Stimulated activated CD4-positive, alpha-beta T cell treated with anti-CD3 and anti-CD28 coated beads, Interleukin-4, amount 100 ng/mL, for 24 hours (primary cell): ENCODE data around the gene CXCL6.

ENCODE experiments used
- DNase-seq: peaks from one replicate; pipeline ENCODE4 v3.0.0-alpha.2; 2020

The CXCL6 gene

DNA sequence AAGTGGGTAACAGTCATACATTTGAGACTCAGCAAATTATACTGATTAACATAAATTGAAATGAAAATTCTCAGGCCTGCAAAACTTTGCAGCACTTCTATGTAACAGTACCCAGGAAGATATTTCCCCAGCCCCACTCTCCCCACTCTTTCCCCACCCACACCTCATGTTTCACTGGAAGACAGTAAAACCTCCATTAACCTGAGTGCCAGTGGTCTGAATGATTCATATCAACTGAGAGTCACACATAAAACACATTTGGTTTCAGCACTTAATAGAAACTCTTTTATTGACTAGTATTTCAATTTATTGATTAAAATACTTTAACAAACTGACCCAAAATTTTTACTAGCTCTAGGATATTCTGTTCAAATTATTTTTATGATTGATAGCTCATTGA, 6.9 kb downstream of the CXCL6 start:
- no peak for DNase-seq

DNA sequence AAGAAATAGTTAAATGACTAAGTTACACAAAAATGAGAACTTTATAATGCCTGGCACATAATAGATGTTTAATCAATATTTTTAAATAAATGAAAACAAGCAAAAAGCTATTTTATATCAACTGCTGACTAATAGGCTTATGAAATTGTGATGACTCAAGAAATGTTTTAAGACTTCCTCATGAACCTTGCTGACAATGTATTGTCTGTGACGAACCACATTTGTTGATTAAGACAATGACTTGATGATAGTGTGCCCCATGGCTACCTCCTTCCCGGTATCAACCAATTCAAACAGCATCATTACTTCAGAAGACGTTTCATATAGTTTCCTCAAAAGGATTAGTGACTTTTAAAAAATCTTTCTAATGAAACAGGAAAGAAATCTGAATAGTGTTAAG, 7.9 kb downstream of the CXCL6 start:
- DNase-seq = no peak

DNA sequence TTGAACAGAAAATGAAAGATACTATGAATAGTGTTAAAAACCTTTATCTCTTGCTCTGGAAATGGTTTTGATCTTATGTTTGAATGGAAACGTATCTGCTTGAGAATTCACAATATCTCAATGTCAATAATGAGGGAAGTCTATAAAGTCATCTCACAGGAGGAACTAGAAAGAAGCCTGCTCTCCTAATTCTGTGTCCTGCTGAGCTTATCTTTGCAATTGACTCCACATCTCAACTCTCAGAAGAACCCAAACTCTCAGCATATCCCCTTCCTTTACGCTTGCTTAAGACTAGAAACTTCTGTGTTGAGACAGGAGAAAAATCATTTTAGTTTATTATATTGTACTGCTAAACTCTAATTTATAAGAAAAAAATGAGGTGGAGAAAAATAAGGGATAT, 8.3 kb downstream of the CXCL6 start:
- no peak for DNase-seq

DNA sequence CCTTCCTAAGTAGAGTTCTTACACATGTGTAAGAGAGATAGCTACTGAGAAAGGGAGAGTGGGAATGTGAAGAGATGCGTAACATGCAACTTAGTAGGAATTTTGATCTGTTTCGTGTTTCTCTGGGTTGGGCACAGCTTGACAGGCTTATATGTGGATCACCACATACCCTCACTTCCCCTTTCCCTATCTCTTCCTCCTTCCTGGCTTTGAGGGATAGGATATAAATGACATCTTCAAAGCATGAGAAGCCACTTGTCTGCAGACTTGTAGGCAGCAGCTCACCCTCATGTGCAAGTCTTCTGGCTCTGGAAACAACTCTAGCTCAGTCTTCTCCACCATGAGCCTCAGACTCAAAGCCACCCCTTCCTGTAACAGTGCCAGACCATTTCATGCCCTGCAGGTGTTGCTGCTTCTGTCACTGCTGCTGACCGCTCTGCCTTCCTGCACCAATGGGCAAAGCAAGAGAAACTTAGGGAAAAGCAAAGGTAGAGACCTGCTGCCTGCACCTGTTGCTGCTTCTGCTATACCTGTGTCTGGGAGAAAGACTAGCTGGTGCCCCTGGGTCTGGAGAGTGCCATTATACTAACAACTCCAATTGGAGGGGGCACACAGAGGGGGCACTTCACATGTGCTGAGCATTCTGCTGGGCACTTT, 11.2 kb downstream of the CXCL6 start:
- no peak for DNase-seq

DNA sequence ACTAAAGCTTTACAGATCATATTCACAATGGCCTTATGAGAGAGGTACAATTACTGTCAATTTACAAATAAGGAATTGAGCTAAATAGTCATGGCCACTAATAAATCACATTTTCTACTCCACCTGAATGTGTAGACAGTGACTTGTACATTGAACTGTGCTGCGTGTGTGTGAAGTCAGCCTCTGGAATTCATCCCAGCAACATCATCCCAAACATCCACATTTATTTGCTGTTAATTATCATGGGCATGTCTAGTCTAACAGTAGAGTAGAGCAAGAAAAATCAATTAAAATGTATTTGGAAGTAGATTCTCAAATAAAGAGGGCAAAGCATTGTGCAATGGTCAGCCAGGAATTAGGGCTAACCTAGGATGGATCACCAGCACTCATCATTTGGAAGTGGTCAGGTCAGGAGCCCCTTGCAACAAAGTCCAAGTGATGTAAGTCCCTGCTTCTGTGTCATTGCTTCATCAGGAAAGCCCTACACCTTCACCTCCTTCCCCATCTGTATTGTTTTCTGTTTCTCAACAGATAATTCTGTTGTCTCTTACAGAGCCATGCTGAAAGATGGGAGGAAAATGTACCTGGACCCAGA, 11.8 kb downstream of the CXCL6 start:
- DNase-seq = no peak

DNA sequence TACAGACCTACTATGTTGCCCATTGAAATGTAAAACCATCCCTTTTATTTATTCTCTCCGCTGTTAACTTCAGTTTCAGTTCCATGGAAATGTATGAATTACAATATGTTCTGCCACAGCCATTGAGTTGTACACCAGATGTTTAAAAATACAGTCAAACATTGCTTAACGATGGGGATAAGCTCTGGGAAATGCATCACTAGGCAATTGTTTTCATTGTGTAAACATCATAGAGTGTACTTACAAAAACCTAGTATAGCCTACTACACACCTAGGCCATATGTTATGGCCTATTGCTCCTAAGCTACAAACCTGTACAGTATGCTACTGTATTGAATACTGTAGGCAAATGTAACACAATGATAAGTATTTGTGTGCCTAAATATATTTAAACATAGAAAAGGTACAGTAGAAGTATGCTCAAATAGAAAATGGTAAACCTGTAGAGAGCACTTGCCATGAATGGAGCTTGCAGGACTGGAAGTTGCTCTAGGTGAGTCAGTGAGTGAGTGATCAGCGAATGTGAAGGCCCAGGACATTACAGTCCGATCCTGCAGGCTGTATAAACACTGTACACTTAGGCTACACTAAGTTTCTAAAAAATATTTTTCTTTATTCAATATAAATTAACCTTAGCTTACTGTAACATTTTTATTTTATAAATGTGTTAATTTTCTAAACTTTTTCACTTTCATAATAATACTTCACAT, 13.9 kb downstream of the CXCL6 start:
- DNase-seq = no peak

DNA sequence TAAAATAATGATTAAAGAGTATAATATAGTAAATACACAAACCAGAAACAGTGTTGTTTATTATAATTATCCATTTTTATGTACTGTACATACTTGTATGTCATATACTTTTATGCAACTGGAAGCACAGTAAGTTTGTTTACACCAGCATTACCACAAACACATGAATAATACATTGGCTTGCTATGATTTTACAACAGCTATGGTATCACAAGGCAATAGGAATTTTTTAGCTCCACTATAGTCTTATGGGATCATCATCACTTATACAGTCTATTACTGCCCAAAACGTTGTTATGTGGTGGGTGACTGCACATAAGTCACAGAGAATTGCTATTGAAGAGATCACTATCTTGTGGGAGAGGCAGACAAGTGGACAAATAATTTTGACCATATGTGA, 14.8 kb downstream of the CXCL6 start:
- DNase-seq = no peak

DNA sequence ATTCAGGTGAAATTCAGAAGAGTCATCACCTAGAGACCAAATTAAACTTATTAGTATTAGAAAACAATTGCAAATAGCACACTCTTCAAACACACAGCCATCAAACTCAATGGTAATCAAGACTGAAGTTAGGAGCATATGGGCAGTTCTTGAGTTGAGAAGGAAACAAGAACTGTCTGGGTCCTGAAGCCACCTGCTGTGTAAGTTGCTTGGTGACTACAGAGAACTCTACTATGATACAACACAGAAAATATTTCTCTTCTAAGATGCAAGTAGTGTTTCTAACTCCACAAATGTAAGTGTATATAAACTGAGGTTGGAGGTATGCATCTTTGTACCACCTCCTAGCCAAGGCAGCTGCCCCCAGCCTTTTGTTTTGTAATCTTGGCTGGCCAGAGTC, 16.3 kb downstream of the CXCL6 start:
- no peak for DNase-seq

DNA sequence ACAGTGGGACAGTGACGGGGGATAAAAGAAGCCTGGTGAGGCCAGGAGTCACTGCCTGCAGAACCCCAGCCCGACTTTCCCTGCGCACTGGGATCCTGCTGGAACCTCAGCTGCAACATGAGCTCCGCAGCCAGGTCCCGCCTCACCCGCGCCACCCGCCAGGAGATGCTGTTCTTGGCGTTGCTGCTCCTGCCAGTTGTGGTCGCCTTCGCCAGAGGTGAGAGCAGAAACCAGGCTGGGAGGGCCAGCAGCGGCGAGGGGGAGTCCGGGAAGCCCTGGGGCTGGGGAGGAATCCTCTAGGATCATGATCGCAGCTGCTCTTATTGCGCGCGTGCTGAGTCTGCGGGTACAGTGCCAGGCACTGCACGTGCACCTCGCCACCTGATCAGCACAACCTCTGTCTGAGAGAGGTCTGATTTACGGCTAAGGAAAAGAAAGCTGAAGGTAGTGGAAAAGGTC, 16.8 kb downstream of the CXCL6 start, which contains the start of gene PF4V1:
Gene PF4V1, plus strand, starts transcription at position 51 of the 459 bp plus-strand sequence. Its CDS starts 67 bp downstream, at position 118.
- no peak for DNase-seq

DNA sequence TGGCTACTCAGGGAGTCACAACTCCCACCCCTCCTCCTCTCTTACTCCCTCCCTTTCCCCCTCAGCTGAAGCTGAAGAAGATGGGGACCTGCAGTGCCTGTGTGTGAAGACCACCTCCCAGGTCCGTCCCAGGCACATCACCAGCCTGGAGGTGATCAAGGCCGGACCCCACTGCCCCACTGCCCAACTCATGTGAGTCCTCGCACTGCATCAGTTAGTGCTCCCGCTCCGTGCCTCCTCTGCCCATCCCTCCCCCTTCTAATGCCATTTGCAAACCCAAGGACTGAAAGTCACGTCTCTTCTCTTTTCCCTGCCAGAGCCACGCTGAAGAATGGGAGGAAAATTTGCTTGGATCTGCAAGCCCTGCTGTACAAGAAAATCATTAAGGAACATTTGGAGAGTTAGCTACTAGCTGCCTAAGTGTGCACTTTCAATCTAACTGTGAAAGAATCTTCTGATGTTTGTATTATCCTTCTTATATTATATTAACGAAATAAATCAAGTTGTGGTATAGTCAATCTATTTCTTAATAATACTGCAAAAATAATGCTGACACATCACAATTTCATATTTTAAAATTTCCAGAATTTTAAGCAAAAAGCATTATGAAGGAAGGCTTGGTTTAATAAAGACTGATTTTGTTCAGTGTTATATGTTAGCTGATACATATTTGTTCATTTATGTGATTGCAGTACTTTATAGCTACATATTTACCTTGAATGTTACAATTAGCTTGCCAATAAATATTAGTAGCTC, 17.4 kb downstream of the CXCL6 start:
- no peak for DNase-seq

DNA sequence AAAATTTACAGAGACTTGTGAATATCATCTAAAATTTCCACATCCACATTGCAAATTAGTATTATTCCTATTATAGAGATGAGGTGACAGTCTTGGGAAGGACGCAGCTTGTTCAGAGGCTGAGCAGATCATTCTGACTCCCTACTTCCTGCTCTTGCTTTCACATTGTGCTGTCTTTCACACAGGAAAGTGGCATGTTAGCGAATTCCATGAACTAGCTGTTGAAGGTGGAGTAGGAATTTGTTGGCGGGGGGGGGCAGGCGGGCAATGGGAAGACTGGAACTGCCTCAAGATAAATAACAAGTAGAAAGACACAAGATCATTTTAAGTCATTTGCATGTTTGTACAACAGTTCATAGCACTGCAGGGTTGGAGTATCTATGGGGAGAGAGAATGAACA, 18.9 kb downstream of the CXCL6 start:
- no peak for DNase-seq

DNA sequence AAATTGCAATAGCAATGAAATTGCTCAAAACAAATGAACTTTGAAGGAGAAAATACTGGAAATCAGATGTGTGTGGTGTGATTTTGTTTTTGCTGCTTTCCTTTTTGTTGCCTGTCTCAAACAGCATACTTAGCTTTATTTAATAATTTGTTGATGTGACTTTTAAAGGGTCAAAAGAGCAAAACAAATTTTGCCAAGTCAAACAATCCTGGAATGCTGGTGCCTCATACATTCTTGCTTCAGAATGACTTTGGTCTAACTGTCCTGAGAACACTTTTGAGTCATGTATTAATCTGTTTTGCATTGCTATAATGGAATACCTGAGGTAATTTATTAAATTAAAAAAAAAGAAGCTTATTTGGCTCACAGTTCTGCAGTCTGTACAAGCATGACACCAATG, 20.0 kb downstream of the CXCL6 start:
- DNase-seq = no peak

DNA sequence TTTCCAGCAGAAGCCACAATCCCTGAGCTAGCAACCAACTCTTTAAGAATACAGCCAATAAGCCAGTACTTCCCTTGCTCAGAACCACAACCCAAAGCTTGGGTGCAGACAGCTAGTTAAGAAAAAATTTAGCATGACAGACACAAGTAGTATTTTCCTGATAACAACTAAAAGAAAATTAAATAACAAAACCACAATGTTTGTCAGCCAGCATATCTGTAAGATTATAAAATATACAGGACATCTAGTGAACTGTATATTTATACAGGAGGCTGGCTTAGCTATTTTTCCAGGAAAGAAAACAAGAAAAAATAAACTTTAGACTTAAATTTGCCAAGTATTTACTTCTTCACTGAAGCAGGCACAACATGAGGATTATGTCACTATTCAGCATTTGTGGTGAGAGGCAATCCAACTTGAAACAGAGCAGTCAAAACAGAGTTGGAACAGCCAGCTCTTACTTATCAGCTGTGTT, 23.2 kb downstream of the CXCL6 start:
- DNase-seq = no peak

DNA sequence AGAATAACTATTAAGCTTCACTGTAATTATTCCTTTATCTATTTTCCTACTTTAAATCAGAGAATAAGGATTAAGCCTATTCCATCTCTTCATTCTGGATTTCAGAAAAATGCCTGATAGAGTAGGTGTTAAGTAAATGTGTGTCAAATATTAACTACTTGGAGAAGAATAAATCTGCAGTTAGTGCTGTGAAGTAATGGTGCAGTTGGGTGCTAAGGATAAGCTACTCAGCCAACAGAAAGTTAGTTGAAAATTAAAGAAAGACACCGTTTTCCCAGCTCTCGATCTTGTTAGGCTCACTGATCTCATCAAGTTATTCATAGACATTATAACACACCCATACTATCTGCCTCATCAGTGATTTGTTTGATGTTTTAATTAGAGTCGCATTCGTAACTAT, 23.7 kb downstream of the CXCL6 start:
- DNase-seq = no peak

DNA sequence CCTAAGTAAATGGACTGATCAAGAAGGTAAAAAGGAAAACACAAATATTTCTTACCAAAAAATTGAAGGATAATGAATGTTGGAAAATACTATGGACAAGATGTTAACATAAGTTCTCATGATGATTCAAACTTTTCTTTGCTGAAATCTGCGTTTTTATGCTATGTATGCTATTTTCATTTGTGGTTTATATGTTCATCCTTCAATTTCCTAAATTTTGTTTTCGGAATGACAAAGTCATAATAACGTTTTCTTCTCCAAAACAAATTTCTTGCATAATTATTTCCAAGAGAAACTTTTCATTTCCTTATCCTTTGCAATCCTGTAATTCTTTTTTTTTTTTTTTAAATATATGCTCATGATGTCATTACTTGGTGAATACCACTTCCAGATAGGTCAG, 24.4 kb downstream of the CXCL6 start:
- DNase-seq = no peak

DNA sequence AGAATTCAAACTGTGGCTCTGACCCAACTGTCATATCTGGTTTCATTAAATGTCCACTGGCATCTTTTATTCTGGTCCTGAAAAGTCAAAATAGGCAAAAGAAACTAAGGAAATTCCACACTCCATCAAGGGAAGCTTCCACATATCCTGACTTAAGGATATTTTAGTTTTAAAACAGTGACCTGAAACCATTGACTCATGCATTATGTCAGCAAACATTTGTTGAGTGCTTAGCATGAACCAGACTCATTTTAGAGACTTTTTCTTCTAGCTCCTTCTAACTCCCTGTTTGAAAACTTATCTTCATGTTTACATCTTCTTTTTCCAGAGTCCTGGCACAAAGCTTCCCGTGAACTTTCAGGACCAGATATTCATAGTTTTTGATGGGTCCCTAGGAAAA, 25.8 kb downstream of the CXCL6 start:
- DNase-seq = no peak

DNA sequence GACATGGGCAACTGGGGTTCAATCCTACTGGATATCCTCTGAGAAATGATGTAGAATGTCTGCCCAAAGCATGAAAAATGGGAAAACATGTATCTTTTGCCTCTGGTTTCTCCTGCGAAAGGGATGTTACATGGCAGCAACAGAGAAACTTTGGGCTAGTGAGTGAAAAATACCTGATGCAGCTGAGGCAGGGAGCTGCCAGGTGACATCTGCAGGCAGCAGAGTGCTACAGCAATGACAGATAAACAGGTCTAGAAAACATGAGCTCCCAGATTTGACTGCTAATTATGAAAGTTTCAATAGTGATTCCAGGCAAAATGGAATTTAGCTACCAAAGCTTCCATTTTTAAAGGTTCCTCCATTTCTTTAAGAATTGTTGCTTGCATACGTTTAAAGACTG, 27.9 kb downstream of the CXCL6 start:
- no peak for DNase-seq

DNA sequence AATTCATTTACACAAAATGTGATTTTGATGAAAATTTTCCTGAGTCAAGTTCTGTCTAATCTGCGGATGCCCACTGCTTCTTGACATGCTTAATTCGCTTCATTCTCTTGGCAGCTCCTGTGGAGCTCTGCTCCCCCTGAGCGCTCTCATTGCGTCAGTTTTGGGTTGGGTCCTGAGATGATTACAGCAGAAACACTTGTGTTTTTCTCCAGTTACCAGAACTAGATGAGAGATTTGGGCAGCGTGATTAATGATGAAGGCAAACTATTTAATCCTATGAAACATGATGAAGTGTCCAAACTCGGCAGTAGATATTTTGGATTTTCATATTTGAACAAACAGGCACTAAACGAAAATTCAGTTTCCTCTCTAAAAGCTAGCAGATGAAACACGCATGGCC, 28.5 kb downstream of the CXCL6 start:
- no peak for DNase-seq

DNA sequence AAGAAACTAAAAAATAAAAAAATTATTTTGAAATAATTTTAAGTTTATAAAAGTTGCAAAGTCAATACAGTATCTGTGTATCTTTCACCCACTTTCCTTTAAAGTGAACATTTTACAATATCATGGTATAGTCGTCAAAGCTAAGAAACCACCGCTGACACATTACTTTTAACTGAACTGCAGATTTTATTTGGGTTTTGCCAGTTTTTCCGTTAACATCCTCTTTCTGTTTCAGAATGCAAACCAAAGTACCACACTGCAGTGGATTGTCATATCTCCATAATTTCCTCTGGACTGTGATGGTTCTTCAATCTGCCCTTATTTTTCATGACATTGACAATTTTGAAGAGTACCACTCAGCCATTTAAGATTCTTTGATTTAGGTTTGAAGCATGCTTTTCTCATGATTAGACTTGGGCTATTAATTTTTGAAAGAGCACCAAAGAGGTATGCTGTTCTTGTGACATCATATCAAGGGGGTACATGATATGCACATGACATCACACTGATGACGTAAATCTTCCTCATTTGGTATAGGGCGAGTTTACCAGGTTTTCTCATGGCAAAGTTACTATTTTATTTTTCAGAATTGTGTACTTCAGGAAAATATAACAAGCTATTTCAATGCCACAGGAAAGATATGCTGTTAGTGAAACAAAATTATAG, 29.1 kb downstream of the CXCL6 start:
- DNase-seq = no peak

DNA sequence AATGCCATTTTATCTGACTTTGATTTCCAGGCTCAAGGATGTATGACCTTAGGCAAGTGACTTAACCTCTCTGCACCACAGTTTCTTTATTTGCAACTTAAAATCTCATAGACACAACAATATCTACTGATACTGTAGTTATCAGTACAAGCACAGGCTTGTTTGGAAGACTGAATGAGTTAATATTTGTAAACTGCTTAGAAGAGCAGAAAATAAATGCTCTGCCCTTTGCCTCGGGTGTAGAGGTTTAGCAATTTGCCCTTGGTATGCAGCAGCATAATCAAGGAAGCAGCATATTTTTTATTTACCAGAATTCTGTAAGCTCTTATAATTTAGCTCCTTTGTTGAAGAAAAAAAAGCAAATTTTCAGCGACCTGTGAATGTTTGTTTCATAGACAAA, 29.8 kb downstream of the CXCL6 start:
- DNase-seq = no peak

DNA sequence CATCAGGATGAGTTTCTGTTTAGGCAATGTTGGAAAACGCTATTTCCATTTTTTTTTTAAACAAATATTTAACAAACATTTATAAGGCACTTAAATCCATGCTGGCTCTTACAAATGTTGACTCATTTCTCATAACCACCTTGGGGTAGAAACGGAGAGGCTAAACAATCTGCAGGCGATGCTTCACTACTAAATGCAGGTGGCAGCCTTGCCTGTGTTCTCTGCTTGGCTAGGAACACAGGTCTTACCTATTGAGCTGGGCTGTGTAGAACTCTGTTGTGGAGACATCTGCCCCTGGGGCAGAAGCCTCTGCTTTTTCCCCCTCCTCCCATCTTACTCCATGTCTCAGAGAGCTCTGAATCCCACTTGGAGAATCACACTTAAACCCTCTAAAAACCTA, 31.3 kb downstream of the CXCL6 start:
- no peak for DNase-seq

DNA sequence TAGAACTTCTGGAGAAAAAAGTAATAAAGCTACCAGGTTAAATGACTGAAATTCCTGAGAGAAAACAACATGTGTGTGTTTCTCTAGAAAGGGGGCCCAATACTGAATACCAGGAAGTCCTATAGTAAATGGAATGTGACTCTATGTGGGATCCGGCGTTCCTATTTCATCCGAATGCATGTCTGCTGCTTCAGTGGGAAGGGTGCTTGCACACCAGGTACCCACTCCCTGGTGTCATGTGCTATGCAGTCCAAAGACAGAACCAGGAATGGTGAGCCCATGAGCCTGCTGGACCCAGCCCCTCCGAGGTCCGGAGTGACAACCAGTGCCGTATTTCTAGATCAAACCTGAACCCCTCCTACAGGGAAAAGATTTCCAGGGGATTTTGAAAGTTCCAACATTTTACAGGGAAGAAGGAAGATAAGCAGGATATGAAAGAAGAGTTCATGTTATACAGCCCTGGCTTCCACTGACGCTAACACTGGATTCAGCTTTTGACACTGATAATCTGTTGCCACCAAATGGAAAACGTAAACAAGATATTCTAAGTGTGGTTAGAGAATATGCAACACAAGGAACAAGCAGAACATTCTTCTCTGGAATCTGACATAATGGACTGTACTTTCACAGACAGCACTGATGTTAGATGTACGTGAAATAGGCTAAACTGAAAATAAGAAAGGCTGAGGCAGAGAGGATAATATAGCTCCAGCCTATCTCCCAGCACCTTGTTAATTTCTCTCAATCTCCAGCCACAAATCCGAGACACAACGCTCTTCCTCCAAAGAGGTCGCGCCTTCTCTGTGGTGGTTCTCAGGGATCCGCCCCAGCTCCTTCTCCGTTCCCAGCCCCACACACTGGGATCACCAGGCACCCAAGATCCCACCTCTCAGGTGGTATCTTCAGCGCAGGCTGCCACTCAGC, 32.0 kb downstream of the CXCL6 start:
- no peak for DNase-seq
